ENCODE measurements around the gene RNF144A. TPM values are rescaled to one million over a fixed set of nuclear protein-coding genes. Genes with fewer than 3 reads are reported as not detected.

The RNF144A gene
- polyA plus RNA-seq, 3 donors: 0.30 to 0.68 (median 0.48) TPM

GRCh38 chr2:6908291-6908690, 8.9 kb upstream of the RNF144A start:
- H3K9me3 Mint-ChIP-seq: peaks cover 0 to 2% (median 0%) of the 10 kb centered on the region in 7 donors
- Histone ChIP-seq H3K27ac (ENCODE audit: low read depth in 1 of 2, low read length in 2 of 2) (no peak overlapping the region), H3K4me3 (replicated peaks in 1 of 3; ENCODE audit: low read depth in 2 of 3, low read length in 3 of 3) (no peak overlapping the region), H3K9ac (ENCODE audit: insufficient read depth, low read length, poor library complexity, severe bottlenecking) (no peak overlapping the region), H3K4me1 (ENCODE audit: control insufficient read depth in 1 of 2, insufficient read depth in 2 of 2, low read length in 2 of 2) (peaks cover 8 to 12% of the 10 kb centered on the region in 2 donors), H4K20me1 (ENCODE audit: insufficient read depth, low read length) (no peaks in the 10 kb centered on the region), H3K9me3 (replicated peaks in 1 of 2; ENCODE audit: control insufficient read depth in 1 of 2, insufficient read depth in 1 of 2, low read length in 2 of 2) (no peaks in the 10 kb centered on the region), H3K79me2 (ENCODE audit: insufficient read depth, low read length) (no peaks in the 10 kb centered on the region), H3K27me3 (ENCODE audit: control insufficient read depth in 2 of 2, insufficient read depth in 2 of 2, low read length in 2 of 2) (no peaks in the 10 kb centered on the region), H2AFZ (ENCODE audit: insufficient read depth, low read depth, low read length, poor library complexity, severe bottlenecking) (no peak overlapping the region), H3K4me2 (replicated peaks; ENCODE audit: extremely low read depth, low read length, poor library complexity, severe bottlenecking) (no peak overlapping the region), H3K36me3 (replicated peaks in 1 of 2; ENCODE audit: control insufficient read depth in 1 of 2, insufficient read depth in 2 of 2, low read length in 2 of 2) (no peaks in the 10 kb centered on the region)
- intact Hi-C loops (cut with micrococcal nuclease): no loop called here
- H3K4me3 Mint-ChIP-seq: no peak overlapping the region
- H3K27ac Mint-ChIP-seq: no peak overlapping the region
- TF ChIP-seq, protein P1, sequence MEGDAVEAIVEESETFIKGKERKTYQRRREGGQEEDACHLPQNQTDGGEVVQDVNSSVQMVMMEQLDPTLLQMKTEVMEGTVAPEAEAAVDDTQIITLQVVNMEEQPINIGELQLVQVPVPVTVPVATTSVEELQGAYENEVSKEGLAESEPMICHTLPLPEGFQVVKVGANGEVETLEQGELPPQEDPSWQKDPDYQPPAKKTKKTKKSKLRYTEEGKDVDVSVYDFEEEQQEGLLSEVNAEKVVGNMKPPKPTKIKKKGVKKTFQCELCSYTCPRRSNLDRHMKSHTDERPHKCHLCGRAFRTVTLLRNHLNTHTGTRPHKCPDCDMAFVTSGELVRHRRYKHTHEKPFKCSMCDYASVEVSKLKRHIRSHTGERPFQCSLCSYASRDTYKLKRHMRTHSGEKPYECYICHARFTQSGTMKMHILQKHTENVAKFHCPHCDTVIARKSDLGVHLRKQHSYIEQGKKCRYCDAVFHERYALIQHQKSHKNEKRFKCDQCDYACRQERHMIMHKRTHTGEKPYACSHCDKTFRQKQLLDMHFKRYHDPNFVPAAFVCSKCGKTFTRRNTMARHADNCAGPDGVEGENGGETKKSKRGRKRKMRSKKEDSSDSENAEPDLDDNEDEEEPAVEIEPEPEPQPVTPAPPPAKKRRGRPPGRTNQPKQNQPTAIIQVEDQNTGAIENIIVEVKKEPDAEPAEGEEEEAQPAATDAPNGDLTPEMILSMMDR (IDR thresholded peaks at IDR 0.05): no peak
- no CpG with 5 or more reads among the region's 2 CpGs for WGBS (ENCODE audit: insufficient coverage)
- peaks cover 13% of the 10 kb centered on the region for H3K4me1 Mint-ChIP-seq
- peaks cover 0 to 2% (median 2%) of the 10 kb centered on the region in 3 donors for H3K27me3 Mint-ChIP-seq (ENCODE audit: low read depth in 3 of 3)
- no peak for DNase-seq
- H3K36me3 Mint-ChIP-seq: no peaks in the 10 kb centered on the region

DNA sequence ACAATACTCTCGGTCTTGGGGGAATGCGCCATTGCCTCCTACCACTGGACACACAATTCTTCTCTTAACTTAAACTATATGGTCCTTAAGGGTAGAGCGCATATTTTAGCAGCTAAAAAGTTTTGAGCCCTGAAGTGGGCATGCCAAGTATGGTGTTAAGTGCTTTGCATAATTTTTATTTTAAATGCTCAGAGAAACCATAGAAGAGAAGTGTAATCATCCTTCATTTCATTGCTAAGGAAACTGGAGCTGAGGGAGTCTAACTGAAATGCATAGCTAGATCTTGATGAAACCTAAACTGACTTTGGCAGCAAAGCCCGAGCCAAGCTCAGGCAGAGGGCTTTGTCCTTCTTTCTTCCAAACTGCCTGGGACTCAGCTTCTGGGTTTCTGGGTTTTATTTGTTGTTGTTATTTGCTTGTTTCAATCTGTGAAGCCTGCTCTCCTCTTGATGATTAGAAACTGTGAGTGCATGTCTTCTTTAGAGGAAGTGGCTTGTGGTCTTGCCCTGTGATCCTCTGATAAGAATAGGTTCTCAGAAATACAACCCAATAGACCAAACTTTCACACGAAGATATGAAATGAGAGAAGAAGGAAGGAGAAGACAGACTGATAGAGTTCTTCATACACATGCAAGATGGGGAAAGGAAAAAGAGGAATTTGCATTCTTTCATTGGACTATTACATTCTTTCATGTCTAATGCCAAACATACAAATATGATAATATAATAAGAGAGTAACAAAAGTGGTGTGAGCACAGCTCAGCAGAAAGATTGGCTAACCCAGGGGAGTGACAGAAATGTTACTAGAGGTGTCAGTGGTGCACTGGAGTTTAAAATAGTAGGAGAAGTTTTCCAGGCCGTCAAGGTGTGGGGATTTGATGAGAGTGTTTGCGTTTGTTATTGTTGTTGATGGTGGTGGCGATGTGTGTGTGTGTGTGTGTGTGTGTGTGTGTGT, 7.5 kb upstream of the RNF144A start:
- peaks cover 0 to 2% (median 2%) of the 10 kb centered on the region in 3 donors for H3K27me3 Mint-ChIP-seq (ENCODE audit: low read depth in 3 of 3)
- Histone ChIP-seq H4K20me1 (ENCODE audit: insufficient read depth, low read length) (no peaks in the 10 kb centered on the region), H3K9me3 (replicated peaks in 1 of 2; ENCODE audit: control insufficient read depth in 1 of 2, insufficient read depth in 1 of 2, low read length in 2 of 2) (no peaks in the 10 kb centered on the region), H3K79me2 (ENCODE audit: insufficient read depth, low read length) (no peaks in the 10 kb centered on the region), H3K27me3 (ENCODE audit: control insufficient read depth in 2 of 2, insufficient read depth in 2 of 2, low read length in 2 of 2) (no peaks in the 10 kb centered on the region), H3K4me2 (replicated peaks; ENCODE audit: extremely low read depth, low read length, poor library complexity, severe bottlenecking) (no peak overlapping the region), H2AFZ (ENCODE audit: insufficient read depth, low read depth, low read length, poor library complexity, severe bottlenecking) (no peak overlapping the region), H3K4me3 (replicated peaks in 1 of 3; ENCODE audit: low read depth in 2 of 3, low read length in 3 of 3) (no peak overlapping the region), H3K9ac (ENCODE audit: insufficient read depth, low read length, poor library complexity, severe bottlenecking) (no peak overlapping the region), H3K4me1 (ENCODE audit: control insufficient read depth in 1 of 2, insufficient read depth in 2 of 2, low read length in 2 of 2) (peaks cover 8 to 12% of the 10 kb centered on the region in 2 donors), H3K27ac (ENCODE audit: low read depth in 1 of 2, low read length in 2 of 2) (no peak overlapping the region), H3K36me3 (replicated peaks in 1 of 2; ENCODE audit: control insufficient read depth in 1 of 2, insufficient read depth in 2 of 2, low read length in 2 of 2) (no peaks in the 10 kb centered on the region)
- H3K36me3 Mint-ChIP-seq: no peaks in the 10 kb centered on the region
- no peaks in the 10 kb centered on the region for H3K9me3 Mint-ChIP-seq
- H3K4me3 Mint-ChIP-seq: no peak overlapping the region
- H3K4me1 Mint-ChIP-seq: peaks cover 13% of the 10 kb centered on the region
- no peak for DNase-seq
- peak overlapping the region in 2 of 7 donors; percentile 7 to 50 for H3K27ac Mint-ChIP-seq
- TF ChIP-seq, protein P1 (IDR thresholded peaks at IDR 0.05): no peak
- intact Hi-C loops (cut with micrococcal nuclease): loop anchor here in 1 of 2 donors (10.0 kb wide), 1 partner anchor 95 kb away; no protein-coding TSS in a partner anchor
- 0% methylated on average over 2 of the region's 8 CpGs for WGBS (ENCODE audit: insufficient coverage)

Measured in CD14-positive monocyte (primary cell).